NCI-H524 (cell line): ENCODE data around the gene RPL31.
"Not testable (repeated sequence)": the region's sequence is repeated elsewhere in the genome, so short reads cannot be mapped to it uniquely, and the experiment has no call there.

Experiments
- DNase-seq, 2 experiments: peaks; one replicate each; lab custom pipeline; 2025; lab: John Stamatoyannopoulos, UW

The RPL31 gene

DNA sequence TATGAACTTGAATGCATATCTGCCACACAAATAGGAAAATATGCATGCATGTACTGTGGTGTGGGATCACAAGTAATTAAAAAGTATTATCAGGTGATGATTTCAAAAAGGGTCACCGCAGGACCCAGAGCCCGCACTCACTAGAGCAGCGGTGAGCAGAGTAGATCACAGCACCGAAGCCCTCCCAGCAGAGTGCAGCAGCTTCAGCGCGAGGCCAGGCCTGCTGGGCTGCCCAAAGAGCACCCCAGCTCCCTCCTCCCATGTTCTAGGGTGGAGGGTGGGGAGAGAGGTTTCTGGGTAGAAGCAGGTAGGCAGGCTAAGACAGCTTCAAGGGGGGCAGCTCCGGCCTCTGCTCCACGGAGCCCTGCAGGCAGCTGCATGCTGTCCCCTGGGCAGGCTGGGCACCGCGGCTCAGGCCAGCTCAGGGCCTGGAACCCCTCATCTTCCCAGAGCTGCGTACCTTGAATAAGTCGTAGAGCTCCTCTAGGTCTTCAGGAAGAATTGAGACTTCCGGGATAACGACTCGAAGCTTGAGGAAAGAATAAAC, 24.9 kb downstream of the RPL31 start:
- DNase-seq: no peak

DNA sequence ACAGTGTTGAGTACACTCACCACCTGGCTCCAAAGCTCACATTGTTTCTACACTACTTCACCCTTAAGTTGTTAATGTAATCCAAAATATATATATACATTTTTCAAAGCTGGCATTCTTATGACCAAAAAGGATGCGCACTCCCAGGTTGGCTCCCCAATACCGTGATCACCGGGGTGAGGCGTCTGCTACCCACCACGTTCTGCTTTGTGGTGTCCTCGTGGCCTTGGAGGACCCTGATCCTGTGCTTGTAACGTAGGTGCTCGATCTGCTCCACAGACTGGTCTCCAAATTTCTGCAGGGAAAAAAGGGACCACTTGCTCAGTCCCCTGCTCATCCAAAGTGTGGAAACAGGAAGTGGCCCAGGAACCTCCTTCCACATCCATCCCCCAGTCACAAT, 25.8 kb downstream of the RPL31 start:
- DNase-seq: no peak

DNA sequence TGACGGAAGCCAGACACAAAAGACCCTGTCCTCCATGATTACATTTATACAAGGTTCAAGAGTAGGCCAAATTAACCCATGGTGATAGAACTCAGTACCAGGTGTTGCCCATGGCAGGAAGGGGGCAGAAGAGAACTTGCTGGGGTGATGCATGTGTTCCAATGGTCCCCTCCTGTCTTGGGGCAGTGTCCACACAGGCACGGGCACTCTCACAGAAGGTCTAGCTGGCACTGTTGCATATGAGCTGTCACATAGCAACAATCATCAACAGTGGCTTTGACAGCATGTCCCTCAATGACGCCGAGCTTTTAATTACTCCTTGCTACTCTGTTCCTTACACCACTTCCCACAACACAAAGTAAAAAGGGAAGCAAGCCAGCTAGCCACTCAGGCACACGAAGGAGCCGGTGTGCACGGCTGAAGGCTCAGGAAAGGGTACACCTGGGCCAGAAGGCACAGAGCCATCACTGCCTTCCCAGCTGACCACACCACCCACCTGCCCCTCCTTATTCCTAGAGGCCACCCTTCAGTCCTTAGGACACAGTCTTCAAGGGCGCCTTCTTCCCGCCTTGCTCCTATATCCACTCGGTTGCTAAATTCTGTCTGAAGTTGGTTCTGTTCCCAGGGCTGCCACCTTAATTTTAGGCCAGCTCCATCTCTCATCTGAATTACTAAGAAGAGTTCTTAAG, 28.9 kb downstream of the RPL31 start:
- DNase-seq: no peak

DNA sequence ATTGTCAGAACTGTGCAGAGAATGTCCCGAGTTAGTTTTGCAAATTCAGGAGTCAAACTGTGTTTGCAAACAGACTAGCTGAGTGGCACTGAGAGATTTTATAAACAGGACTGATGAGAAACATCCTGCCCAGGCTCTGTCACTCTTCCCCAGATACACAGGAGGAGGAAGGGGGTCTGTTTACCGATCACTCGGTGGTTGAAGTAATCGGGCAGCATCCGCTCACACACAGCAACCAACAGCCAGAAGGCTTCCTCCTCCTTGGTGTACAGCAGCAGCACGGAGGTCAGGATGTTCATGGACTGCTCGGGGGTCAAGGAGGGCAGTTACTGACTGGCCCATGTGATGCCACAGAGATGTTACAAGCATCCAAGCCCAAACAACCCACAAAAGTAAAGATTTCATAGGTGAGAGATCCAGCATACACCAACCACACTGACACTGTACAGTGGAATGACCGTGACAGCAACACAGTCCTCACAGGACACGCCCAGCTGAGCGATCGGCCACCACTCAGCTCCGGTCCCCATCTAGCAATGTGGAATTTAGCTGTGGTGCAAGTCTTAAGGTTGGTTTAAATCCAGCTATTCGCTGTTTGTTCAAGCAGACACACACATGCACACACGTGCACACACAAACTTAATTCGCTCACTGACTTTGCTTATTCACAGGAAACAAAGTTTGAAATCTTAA, 30.1 kb downstream of the RPL31 start:
- DNase-seq: no peak

DNA sequence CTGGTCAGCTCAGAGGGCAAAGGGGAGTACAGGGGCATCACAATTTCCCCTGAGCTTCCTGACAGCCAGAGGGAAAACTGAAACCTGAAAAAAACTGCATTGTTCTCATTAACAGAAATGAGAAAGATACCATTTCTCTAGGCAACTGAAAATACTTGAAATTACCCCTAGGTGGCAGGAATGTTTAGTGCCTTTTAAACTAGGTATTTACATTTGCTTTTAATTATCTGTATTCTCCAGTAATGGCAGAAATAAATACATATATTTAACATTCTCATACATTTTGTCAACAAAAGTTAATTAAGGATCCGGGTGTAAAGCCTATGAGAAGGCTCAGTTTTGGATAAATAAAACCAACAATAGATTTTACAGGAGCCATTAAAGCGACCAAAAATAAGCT, 34.5 kb downstream of the RPL31 start:
- peak in 1 of 2 experiments; percentile 4 for DNase-seq

DNA sequence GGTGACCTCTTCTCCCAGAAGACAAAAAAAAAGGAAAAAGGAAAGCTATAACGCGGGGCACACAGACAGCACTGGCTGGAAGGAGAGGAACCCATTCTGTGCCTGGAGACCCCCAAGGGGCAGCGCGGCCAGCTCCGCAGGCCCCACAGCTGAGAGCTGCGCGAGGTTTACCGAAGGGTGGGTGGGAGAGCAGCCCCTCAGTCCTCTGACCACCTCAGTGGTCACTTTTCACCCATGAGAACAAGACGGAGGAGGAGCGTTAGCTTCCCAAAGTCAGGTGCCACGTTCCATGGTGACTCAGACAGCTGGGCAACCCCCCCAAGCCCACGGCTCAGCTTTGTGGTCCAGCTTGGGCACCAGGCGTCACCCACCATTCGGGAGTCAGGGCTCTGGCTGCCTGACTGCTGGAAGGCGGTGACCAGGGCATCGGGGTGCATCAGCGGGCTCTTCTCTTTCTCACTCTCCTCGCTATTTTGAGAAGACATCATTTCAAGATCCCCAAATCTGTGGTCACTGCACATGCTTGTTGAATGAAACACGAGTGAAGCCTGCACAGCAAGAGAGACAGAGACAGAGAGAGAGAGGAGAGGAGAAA, 35.2 kb downstream of the RPL31 start:
- no peak for DNase-seq

DNA sequence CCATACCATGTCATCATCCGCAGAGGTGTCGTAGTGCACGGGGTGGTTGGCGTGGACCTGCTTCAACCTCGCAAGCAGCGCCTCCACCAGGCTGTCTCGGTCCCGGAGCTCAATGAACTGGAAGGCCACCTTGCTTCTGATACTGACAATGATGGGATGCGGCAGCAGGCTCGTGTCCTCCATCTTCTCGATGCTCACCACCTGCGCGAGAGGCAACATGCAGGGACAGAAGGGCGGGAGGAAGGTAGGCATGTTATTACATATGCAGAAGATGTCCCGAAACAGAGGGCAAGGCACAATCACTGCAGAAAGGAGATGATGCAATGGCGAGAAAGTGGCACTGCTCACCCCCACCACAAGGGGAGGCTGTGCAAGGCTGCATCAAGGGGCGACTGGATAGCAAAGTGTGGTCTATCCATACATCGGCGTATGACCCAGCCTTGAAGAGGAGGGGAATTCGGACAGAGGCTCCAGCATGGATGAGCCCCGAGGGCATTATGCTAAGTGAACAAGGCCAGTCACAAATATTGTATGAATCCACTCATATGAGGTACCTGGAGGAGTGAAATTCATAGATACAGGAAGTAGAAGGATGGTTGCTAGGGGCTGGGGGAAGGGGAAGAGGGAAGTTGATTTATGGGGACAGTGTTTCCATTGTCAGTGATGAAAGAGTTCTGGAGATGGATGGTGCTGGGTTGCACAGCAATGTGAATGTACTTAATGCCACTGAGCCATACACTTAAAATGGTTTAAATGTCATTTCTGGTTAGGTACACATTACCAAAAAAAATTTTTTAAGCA, 36.6 kb downstream of the RPL31 start:
- peak in 1 of 2 experiments; percentile 4 for DNase-seq

DNA sequence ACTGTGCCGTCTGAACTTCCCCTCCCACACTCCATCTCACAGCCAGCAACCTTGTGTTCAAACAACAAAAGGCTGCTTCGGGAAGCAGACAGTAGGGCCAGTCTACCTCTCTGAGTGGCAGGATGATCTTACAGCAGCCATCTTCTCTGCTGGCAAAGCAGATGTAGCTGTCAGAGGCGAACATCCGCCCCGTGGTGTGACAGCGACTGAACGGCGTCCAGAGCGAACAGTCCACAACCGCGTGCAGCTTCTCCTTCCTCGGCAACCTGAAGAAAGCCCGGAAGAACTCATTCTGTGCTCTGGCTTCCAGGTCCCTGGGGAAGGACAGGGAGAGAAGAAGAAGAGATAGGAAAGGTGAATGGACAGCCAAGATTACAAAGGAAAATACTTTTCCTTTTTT, 38.0 kb downstream of the RPL31 start:
- DNase-seq: no peak

DNA sequence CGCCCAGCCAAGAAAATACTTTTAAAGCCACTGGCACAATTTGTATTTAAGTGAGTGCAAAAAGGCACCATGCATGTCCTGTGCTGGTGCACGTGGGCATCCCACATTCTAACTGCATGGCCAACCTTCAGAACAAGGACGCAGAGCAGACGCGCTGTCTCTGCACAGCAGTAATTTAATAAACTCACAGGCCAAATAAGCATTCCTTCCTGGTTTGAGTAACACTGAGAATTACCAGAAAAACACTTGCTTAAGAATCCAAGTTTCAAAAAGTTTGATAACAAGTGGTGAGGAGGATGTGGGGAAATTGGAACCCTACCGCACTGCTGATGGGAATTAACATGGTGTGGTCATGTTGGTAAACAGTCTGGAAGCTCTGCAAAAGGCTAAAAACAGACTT, 38.7 kb downstream of the RPL31 start:
- no peak for DNase-seq

DNA sequence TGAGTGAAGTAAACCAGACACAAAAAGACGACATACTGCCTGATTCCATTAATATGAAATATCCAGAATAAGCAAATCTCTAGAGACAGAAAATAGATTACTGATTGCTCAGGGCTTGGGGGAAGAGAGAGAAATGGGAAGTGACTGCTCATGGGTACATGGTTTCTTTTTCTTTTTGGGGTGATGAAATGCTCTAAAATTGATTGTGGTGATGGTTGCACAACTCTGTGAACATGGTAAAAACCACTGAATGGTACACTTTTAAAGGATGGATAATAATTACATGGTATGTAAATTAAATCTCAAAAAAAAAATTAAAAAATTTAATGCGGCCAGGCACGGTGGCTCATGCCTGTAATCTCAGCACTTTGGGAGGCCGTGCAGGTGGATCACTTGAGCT, 39.3 kb downstream of the RPL31 start:
- no peak for DNase-seq

DNA sequence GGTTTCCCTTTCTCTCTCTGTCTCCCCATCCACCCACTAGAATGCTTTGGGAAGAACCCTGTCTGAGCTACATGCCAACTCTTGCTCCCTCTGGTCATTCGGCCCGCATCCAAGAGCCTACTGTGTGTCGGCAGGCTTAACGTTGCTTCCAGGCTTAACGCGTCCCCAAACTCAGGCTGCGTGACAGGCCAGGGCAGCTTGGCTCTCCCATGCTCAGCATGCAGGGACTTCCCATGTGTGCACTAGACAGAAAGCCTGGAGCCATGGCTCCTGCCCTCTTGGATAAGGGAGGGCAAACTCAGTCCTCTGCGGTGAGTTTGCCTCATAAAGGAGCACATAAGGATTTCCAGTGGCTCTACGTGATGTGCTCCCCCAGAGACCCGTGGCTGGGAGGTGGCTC, 43.2 kb downstream of the RPL31 start:
- DNase-seq: no peak

DNA sequence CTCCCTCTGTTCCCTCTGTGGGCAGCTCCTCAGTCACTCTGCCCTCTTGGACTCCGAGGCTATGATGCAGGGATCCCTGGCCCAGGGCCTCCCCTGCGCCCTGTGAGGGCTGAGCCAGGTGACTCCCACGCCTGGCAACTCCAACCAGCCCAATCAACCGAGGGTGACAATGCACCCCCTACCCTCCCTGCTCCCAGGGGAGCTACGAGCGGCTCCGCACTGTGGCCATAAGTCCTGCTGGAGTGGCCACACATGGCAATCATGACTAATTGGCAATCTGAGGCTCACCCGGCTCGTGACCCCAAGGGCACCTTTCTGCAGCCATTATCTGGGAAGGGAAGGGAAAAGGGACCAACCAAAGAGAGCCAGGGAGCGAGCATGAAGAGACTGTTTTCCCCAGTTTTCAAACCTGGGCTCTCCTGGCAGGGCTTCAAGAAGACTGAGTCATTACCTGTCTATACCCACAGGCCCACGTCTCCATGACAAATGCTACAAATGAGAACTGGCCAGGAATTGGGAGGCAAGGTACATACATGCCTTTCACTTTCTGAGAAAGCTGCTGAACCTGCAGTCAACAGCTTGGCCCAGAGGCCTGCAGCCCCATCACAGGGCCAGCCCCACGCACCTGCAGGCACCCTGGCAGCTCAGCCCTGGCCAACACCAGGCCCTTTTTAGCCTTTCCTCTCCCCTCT, 45.1 kb downstream of the RPL31 start:
- no peak for DNase-seq

DNA sequence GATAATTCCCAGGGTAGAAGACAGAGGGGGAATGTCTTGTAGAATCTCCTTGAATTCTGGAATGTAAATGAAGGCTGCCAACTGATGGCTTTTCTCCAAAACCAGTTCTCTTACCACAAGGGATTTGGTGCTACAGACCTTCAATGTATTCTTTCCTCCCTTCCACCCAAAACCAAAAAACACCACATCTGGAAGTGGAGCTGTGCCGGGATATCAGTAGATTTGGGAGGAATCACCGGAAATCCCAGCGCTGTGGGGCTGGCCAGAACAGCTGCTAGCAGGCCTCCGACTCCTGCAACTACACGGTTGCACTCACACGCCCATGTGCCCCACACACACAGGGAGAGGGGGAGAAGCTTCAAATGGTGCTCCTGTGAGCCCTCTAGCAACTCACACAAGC, 45.7 kb downstream of the RPL31 start:
- DNase-seq: no peak

DNA sequence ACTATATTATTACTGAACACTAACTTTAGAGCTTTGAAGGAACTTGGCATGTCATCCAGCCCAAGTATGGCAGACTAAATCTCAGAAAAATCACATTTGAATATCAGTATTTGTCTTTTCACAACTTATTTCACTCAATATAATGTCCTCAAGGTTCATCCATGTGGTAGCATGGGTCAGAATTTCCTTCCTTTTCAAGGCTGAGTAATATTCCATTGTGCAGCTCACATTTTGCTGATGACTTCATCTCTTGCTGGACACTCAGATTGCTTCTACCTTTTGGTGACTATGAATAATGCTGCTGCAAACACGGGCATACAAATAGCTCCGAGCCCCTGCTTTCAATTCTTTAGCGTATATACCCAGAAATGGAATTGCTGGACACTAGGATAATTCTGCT, 46.7 kb downstream of the RPL31 start:
- no peak for DNase-seq

DNA sequence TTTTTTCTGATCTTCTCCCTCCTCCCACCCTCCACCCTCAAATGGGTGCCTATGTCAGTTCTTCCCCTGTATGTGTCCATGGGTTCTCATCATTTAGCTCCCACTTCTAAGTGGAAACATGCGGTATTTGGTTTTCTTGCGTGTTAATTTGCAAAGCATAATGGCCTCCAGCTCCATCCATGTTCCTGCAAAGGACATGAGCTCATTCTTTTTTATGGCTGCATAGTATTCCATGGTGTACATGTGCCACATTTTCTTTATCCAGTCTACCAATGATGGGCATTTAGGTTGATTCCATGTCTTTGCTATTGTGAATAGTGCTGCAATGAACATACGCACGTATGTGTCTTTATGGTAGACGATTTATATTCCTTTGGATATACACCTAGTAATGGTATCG, 48.8 kb downstream of the RPL31 start:
- DNase-seq: not testable (repeated sequence)

DNA sequence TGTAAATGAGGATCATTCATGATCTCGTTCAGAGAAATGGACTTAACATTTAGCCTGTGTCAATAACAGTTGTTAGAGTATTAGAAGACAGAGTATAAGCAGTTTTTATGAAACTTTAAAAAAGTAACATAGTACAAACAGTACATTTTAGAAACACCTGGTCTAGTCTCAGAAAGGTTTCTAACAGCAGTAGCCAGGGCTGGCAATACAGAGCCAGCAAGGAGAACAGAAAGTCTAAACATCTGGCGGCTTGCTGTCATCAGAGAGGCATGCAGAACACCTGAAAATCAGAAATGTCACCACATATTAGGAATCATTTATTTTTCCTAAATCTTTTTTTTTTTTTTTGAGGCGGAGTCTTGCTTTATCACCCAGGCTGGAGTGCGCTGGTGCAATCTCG, 50.1 kb downstream of the RPL31 start:
- no peak for DNase-seq

DNA sequence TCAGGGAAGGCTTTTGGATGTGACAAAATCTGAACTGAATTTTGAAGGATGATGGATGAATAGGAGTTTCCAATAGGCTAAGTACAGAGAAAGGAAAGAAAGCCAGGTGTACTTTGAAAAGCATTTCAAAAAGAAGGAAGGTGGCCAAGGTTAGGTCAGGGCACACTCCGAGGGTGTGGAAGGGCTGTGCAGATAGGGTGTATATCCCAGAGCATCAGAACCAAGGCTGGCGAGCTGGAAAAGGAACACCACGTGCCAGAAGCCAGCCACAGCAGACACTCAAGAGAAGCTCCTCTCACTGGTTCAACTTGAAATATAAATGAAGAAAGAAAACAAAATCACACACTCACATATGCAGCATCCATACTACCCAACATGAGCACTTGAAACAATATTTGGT, 51.0 kb downstream of the RPL31 start:
- no peak for DNase-seq
